ENCODE measurements around the gene GRM4.

The GRM4 gene

DNA sequence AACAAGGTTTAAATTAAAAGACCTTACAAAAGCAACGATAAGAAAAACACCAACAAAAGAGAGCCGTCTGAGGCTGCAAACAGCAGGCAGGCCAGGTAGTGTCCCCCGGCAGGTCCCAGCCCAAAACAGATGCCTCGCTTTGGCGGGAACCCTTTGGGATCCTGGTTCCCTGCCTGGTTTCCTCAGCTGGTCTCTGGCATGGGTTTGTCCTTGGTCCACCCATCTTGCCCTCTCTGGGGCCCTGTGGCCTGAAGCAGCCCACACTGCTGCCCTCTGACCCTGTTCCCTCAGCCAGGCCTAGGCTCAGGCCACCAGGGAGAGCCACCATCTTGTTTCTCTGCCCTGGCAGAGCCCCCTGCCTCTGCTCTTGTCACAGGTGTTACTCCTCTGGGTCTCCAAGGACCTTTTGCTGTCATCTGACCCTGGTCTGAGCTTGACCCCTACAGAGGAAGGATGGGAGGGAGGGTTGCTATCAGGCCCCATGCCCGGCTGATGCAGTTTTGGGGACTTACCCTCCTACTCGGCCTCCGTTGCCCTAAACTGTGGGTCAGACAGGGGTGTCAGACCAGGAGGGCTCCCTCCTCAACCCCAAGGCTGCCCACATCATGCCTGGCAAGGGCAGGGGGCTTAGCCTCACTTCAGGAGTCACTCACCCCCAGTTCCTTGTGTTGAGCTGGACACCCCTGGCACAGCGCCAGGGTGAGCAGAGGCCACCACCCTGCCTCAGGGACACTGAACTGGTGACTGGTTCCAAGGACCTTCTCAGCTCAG lies 30.6 kb upstream of the GRM4 start:
- no peak overlapping the region for H3K4me2 ChIP-seq (ENCODE audit: low read depth, low read length)
- H2AFZ ChIP-seq (ENCODE audit: low read length), result no peak overlapping the region
- H3K79me2 ChIP-seq (ENCODE audit: low read length), result no peaks in the 10 kb centered on the region
- TF ChIP-seq, protein P1, sequence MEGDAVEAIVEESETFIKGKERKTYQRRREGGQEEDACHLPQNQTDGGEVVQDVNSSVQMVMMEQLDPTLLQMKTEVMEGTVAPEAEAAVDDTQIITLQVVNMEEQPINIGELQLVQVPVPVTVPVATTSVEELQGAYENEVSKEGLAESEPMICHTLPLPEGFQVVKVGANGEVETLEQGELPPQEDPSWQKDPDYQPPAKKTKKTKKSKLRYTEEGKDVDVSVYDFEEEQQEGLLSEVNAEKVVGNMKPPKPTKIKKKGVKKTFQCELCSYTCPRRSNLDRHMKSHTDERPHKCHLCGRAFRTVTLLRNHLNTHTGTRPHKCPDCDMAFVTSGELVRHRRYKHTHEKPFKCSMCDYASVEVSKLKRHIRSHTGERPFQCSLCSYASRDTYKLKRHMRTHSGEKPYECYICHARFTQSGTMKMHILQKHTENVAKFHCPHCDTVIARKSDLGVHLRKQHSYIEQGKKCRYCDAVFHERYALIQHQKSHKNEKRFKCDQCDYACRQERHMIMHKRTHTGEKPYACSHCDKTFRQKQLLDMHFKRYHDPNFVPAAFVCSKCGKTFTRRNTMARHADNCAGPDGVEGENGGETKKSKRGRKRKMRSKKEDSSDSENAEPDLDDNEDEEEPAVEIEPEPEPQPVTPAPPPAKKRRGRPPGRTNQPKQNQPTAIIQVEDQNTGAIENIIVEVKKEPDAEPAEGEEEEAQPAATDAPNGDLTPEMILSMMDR (IDR thresholded peaks at IDR 0.05; ENCODE audit: low read length), result no peak
- TF ChIP-seq EZH2 (optimal IDR thresholded peaks at IDR 0.05; ENCODE audit: low read depth, low read length) (no peak), EZH2phosphoT487 (IDR thresholded peaks at IDR 0.05; ENCODE audit: low read length) (no peak)
- H3K9me2 ChIP-seq (replicated peaks; ENCODE audit: insufficient read depth, low read length), result no peaks in the 10 kb centered on the region
- H3K9ac ChIP-seq (ENCODE audit: low read length), result no peak overlapping the region
- no peaks in the 10 kb centered on the region for H3K9me3 ChIP-seq (replicated peaks; ENCODE audit: insufficient read depth, low read length)
- no peaks in the 10 kb centered on the region for H3K27me3 ChIP-seq (replicated peaks; ENCODE audit: insufficient read depth, low read length)
- no peak overlapping the region for H3K4me3 ChIP-seq (ENCODE audit: low read length)
- no peaks in the 10 kb centered on the region for H3K36me3 ChIP-seq (replicated peaks; ENCODE audit: insufficient read depth, low read length)
- no peaks in the 10 kb centered on the region for H3F3A ChIP-seq (ENCODE audit: insufficient read depth, low read length)
- H3K4me1 ChIP-seq (ENCODE audit: low read length), result no peaks in the 10 kb centered on the region
- H4K20me1 ChIP-seq (ENCODE audit: insufficient read depth, low read length), result no peaks in the 10 kb centered on the region
- no peak for DNase-seq
- no peak overlapping the region for H3K27ac ChIP-seq (ENCODE audit: low read length)

DNA sequence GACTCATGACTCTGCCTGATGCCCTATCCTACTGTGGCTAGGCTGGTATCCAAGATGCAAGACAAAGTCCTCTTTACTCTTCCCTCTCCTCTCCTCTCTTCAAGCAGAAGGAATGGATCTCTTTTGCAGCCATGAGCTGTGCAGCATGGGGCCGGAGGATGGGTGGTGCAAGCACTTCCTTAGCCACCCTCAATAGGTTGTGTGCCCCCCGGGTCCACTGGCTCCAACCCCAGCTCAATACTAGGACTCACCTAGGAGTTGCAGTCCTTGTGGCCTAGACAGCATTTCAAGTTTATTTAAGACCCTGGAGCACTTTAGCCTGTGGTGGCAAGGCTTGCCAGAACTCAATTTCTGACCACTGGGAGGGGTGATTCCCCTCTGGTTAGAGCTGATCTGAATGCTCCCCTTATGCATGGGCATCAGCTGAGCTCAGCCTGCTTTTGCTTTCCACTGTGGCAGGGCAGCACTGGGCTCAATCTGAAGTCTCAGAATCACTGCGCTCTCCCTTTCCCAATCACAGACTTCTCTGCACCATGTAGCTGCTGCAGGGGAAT lies 29.0 kb upstream of the GRM4 start:
- H3K36me3 ChIP-seq (replicated peaks; ENCODE audit: insufficient read depth, low read length), result no peaks in the 10 kb centered on the region
- H3K9me3 ChIP-seq (replicated peaks; ENCODE audit: insufficient read depth, low read length), result no peaks in the 10 kb centered on the region
- H3K4me3 ChIP-seq (ENCODE audit: low read length), result no peak overlapping the region
- H2AFZ ChIP-seq (ENCODE audit: low read length), result no peak overlapping the region
- no peak overlapping the region for H3K27ac ChIP-seq (ENCODE audit: low read length)
- no peaks in the 10 kb centered on the region for H3K79me2 ChIP-seq (ENCODE audit: low read length)
- no peaks in the 10 kb centered on the region for H3K4me1 ChIP-seq (ENCODE audit: low read length)
- no peak overlapping the region for H3K4me2 ChIP-seq (ENCODE audit: low read depth, low read length)
- H3K9me2 ChIP-seq (replicated peaks; ENCODE audit: insufficient read depth, low read length), result no peaks in the 10 kb centered on the region
- H3K9ac ChIP-seq (ENCODE audit: low read length), result no peak overlapping the region
- H3K27me3 ChIP-seq (replicated peaks; ENCODE audit: insufficient read depth, low read length), result no peaks in the 10 kb centered on the region
- no peaks in the 10 kb centered on the region for H3F3A ChIP-seq (ENCODE audit: insufficient read depth, low read length)
- H4K20me1 ChIP-seq (ENCODE audit: insufficient read depth, low read length), result no peaks in the 10 kb centered on the region
- DNase-seq, result no peak
- TF ChIP-seq EZH2 (optimal IDR thresholded peaks at IDR 0.05; ENCODE audit: low read depth, low read length) (no peak), EZH2phosphoT487 (IDR thresholded peaks at IDR 0.05; ENCODE audit: low read length) (no peak)
- TF ChIP-seq, protein P1 (IDR thresholded peaks at IDR 0.05; ENCODE audit: low read length), result no peak

DNA sequence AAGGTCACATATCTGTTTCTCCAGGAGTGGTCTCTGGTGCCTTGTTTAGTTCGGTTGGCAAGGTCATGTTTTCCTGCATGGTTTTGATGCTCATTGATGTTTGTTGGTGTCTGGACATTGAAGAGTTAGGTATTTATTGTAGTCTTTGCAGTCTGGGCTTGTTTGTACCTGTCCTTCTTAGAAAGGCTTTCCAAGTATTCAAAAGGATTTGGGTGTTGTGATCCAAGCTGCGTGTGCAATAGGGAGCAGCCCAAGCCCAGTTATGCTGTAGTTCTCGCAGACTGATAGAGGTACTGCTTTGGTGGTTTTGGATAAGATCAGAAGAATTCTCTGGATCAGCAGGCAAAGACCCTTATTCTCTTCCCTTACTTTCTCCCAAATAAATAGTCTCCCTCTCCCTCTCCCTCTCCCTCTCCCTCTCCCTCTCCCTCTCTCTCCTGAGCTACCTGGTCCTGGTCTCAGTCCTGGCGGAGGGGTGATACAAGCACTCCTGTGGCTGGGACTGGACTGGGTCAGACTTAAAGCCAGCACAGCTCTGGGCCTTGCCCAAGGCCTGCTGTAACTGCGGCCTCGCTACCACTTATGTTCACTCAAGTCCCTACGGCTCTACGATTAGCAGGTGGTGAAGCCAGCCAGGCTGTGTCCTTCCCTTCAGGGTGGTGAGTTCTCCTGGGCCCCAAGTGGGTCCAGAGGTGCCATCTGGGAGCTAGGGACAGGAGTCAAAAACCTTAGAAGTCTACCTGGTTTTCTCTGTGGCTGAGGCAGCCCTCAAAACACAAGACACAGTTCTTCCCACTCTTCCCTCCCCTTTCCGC lies 27.3 kb upstream of the GRM4 start:
- Histone ChIP-seq H3K27ac (ENCODE audit: low read length) (no peak overlapping the region), H3K27me3 (replicated peaks; ENCODE audit: insufficient read depth, low read length) (no peaks in the 10 kb centered on the region), H3K4me2 (ENCODE audit: low read depth, low read length) (no peak overlapping the region), H4K20me1 (ENCODE audit: insufficient read depth, low read length) (no peaks in the 10 kb centered on the region), H3K9me3 (replicated peaks; ENCODE audit: insufficient read depth, low read length) (no peaks in the 10 kb centered on the region), H3K4me1 (ENCODE audit: low read length) (no peaks in the 10 kb centered on the region), H3K9me2 (replicated peaks; ENCODE audit: insufficient read depth, low read length) (no peaks in the 10 kb centered on the region), H3K36me3 (replicated peaks; ENCODE audit: insufficient read depth, low read length) (no peaks in the 10 kb centered on the region), H3F3A (ENCODE audit: insufficient read depth, low read length) (no peaks in the 10 kb centered on the region), H2AFZ (ENCODE audit: low read length) (no peak overlapping the region), H3K79me2 (ENCODE audit: low read length) (no peaks in the 10 kb centered on the region), H3K9ac (ENCODE audit: low read length) (no peak overlapping the region), H3K4me3 (ENCODE audit: low read length) (no peak overlapping the region)
- DNase-seq, result no peak
- TF ChIP-seq EZH2phosphoT487 (IDR thresholded peaks at IDR 0.05; ENCODE audit: low read length) (no peak), EZH2 (optimal IDR thresholded peaks at IDR 0.05; ENCODE audit: low read depth, low read length) (no peak)
- TF ChIP-seq, protein P1 (IDR thresholded peaks at IDR 0.05; ENCODE audit: low read length), result no peak
